SU-DHL-6 (cell line): ENCODE measurements around the gene MEN1.

Experiments used
- CTCF ChIP-seq: fragments of 200-600 bp; sonication (generic); IDR thresholded peaks from one replicate; pipeline ENCODE4 v1.5.1; 2017; ENCODE audit warnings: antibody characterized with exemption, mild to moderate bottlenecking, low read length, moderate library complexity; ENCODE audit not compliant: insufficient read depth, poor library complexity, severe bottlenecking
- EZH2phosphoT487 ChIP-seq: fragments of 200-600 bp; sonication (generic), shearing (Covaris generic); conservative IDR thresholded peaks from 2 replicates; pipeline ENCODE4 v1.6.1; 2018; ENCODE audit warnings: mild to moderate bottlenecking, antibody characterized with exemption, low read length, moderate library complexity, mixed read lengths

GRCh38 chr11:64774144-64774543 lies 36.2 kb downstream of the MEN1 start:
- TF ChIP-seq CTCF (no peak), EZH2phosphoT487 (no peak)
